Mucosa of descending colon (tissue), 3 donors: Measurements from ENCODE around the gene SSBP1. TPM values are rescaled to one million over a fixed set of nuclear protein-coding genes. Genes with fewer than 3 reads are reported as not detected.

Source experiments
- ATAC-seq: fragments of 200-7000 bp; cut with Tn5 transposase; one replicate; pipeline ENCODE4 v1.9.1; 2020; ENCODE audit warnings: mild to moderate bottlenecking, moderate library complexity
- DNase-seq, 3 donors: peaks; one replicate each; pipeline ENCODE4 v3.0.0-alpha.2; 2020
- H3K36me3 ChIP-seq: fragments of 200-600 bp; one replicate; pipeline ENCODE4 v1.8.0; 2021; ENCODE audit warnings: low read depth, mild to moderate bottlenecking
- H3K4me1 ChIP-seq: fragments of 200-600 bp; one replicate; pipeline ENCODE4 v1.8.0; 2021; ENCODE audit warnings: low read depth, mild to moderate bottlenecking
- H3K4me3 ChIP-seq: fragments of 200-600 bp; one replicate; pipeline ENCODE4 v1.8.0; 2021; ENCODE audit warnings: mild to moderate bottlenecking
- H3K9me3 ChIP-seq: fragments of 200-600 bp; one replicate; pipeline ENCODE4 v1.8.0; 2021; ENCODE audit warnings: mild to moderate bottlenecking
- intact Hi-C, 2 donors: fragments of 100-400 bp; cut with DNase I in 1 of 2; cut with micrococcal nuclease in 1 of 2; formaldehyde crosslinking; loops; one replicate each; pipeline versions ENCODE4 v1.11.0 to v1.11.1; 2022; cut with DNase I, micrococcal nuclease
- total RNA-seq, 3 donors: library from RNA; stranded (reverse); fragmentation: NEBNext Ultra II Directional in 2 of 3; extraction: Animal tissue kit (Norgen Biotek cat#: 25700) in 2 of 3; gene quantifications; one replicate each; pipeline versions ENCODE4 v1.2.1 to v1.2.4, GENCODE V29; 2021 to 2023
- TF ChIP-seq, protein P1 (sequence below): fragments of 200-600 bp; IDR thresholded peaks from one replicate; pipeline ENCODE4 v1.8.0; 2022; ENCODE audit warnings: antibody characterized with exemption, mild to moderate bottlenecking
- donor health status: DM: no; HTN: no; CAD: no; lungs with moderate emphysema.
- donor health status: DM: no; HTN: no; CAD: no.
- donor health status: DM: no; HTN: yes; CAD: no.

Gene SSBP1
- total RNA-seq, 3 donors from 2014 or later = 67.3 to 96.4 (median 81.6) TPM

DNA sequence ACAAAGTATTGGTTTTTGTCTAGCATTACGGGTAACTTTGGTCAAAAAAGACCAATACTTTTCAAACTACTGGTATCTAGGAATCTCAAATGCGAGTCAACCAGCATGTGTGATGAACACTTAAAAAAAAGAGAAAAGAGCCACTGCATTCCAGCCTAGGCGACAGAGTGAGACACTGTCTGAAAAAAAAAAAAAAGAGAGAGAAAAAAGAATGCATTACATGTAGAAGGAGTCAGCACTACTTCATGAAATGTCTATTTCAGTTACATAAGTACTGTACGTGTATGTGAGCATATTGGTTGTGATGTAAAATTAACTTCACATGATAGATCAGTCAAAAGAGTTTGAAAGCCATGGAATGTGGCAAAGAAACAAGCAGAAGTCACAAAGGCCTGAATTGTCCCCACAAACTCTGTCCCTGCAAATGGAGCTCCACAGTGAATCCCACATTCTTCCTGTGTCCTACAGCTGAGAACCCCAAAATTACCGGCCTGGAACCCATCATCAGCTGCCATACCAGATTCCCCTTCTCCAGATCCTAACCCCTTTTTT, 37.8 kb upstream of the SSBP1 start:
- intact Hi-C loops = loop anchor here in 1 of 2 donors (5.0 kb wide), 1 partner anchor 37 kb away; the partner anchor contains the start of gene SSBP1
- no peaks in the 10 kb centered on the region for H3K9me3 ChIP-seq
- H3K4me3 ChIP-seq = no peak overlapping the region
- DNase-seq (no peak), ATAC-seq (no peak)
- no peaks in the 10 kb centered on the region for H3K36me3 ChIP-seq
- TF ChIP-seq, protein P1, sequence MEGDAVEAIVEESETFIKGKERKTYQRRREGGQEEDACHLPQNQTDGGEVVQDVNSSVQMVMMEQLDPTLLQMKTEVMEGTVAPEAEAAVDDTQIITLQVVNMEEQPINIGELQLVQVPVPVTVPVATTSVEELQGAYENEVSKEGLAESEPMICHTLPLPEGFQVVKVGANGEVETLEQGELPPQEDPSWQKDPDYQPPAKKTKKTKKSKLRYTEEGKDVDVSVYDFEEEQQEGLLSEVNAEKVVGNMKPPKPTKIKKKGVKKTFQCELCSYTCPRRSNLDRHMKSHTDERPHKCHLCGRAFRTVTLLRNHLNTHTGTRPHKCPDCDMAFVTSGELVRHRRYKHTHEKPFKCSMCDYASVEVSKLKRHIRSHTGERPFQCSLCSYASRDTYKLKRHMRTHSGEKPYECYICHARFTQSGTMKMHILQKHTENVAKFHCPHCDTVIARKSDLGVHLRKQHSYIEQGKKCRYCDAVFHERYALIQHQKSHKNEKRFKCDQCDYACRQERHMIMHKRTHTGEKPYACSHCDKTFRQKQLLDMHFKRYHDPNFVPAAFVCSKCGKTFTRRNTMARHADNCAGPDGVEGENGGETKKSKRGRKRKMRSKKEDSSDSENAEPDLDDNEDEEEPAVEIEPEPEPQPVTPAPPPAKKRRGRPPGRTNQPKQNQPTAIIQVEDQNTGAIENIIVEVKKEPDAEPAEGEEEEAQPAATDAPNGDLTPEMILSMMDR = no peak
- peaks cover 30% of the 10 kb centered on the region for H3K4me1 ChIP-seq

DNA sequence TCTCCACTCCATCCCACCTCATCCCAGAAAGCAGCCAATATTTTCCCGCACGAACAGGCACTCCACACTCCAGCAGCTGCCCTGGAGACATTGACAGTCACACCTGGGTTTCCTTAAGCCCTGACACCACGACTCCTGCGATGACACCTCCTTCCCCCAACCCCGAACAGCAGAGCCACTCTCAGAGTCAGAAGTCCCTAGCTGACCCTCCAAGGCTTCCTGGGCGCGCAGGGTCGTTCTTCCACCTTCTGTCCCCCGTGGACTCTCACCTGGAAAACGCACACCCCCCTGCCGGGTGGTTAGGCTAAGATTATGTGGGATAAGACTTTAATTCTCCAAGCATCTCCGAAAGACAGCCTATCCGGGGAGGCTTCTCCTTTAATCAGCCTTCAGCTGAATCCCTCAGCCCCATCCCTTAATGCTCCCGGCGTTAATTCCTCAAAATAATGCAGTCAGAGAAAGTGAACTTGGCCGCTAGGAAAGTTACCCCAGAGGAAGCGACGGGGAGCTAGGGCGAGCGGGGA, 37.2 kb upstream of the SSBP1 start:
- intact Hi-C loops = loop anchor here in 1 of 2 donors (5.0 kb wide), 1 partner anchor 36 kb away; the partner anchor contains the start of gene SSBP1
- Histone ChIP-seq H3K4me1 (peaks cover 28% of the 10 kb centered on the region), H3K9me3 (no peaks in the 10 kb centered on the region), H3K36me3 (no peaks in the 10 kb centered on the region), H3K4me3 (no peak overlapping the region)
- TF ChIP-seq, protein P1 = no peak
- DNase-seq = peak in 2 of 3 donors; percentile 35 to 55
- peak; percentile 5 for ATAC-seq

DNA sequence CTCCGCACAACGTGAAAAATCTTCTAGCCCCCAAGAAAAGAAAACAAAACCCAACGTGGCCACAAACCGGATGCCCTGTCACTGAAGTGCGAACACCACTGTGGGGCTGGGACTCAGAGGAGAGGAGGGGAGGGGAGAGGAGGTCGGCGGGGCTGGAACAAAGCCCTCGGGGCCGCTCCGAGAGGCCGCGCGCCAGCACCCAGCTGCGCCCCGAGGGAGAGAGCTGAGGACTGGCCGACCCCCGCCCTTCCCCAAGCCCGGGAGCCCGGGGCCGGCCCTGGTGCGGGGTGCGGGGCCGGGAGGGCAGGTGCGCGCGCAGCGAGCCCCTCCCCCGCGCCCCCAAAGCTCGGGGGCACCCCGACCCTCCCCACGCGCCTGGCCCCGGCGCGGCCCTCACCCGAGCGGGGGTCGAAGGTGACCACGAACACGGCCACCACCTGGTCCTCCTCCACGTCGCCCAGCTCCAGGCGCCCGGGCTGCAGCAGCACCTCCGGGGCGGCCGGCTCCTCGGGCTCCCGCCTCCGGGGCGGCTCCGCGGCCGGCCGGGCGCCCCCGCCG, 36.6 kb upstream of the SSBP1 start:
- peak; percentile 59 to 72 (median 66) for DNase-seq
- peaks cover 28% of the 10 kb centered on the region for H3K4me1 ChIP-seq
- H3K4me3 ChIP-seq = peak overlapping the region; percentile 77
- TF ChIP-seq, protein P1 = no peak
- no peaks in the 10 kb centered on the region for H3K9me3 ChIP-seq
- intact Hi-C loops = loop anchor here in 1 of 2 donors (5.0 kb wide), 1 partner anchor 36 kb away; the partner anchor contains the start of gene SSBP1
- H3K36me3 ChIP-seq = no peaks in the 10 kb centered on the region
- ATAC-seq = peak; percentile 73

DNA sequence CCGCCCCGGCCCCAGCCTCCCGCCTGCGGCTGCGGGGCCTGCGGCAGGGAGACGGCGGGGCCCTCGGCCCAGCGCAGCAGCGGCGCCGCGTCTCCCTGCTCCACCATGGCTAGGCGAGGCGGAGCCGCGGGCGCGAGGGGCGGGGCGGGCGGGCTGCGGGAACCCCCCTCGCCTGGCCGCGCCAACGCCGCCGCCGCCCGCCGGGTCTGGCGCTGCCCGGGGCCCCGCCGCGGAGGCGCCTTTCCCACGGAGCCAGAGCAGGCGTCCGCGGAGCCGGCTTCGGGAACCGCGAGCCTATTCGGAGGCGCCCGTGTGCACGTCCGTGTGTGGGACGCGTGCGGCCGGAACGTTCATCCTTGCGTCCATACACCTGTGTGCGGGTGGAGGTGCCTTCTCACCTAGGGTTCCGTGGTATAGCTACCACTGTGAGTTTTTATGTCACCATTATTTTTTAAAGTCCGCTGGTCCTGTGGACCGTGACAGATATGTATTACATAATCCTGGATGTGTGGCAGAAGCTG, 36.1 kb upstream of the SSBP1 start, which contains the start of gene DENND11:
Gene DENND11, minus strand, starts transcription at position 120 of the 521 bp plus-strand sequence. Its CDS starts 13 bp downstream, at position 107.
- peak; percentile 75 for ATAC-seq
- H3K4me1 ChIP-seq = peaks cover 28% of the 10 kb centered on the region
- peak within 1 kb of the TSS; percentile 77 for H3K4me3 ChIP-seq
- no peaks in the 10 kb centered on the region for H3K36me3 ChIP-seq
- no peaks in the 10 kb centered on the region for H3K9me3 ChIP-seq
- peak; percentile 63 to 75 (median 66) for DNase-seq
- intact Hi-C loops = loop anchor here in 1 of 2 donors (5.0 kb wide), 1 partner anchor 35 kb away; the partner anchor contains the start of gene SSBP1
- TF ChIP-seq, protein P1 = no peak

DNA sequence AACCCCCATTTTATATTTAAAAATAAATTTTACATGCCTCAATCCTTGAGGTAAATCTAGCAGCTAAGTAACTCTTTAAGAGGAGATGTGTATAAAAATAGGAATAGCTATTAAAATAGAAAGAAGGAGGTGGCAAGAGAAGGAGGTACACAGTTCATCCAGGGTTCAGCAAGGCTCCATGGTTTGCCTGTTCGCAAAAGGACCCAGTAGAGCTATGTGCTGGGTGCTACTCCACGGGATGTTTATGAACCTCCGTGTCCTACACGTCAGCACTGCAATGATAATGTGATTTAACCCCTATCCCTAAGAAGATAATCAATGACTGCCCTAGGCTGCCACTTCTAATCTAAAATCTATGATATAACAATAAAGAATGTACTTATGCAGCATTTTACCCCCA, 35.3 kb upstream of the SSBP1 start:
- ATAC-seq (no peak), DNase-seq (no peak)
- Histone ChIP-seq H3K9me3 (no peaks in the 10 kb centered on the region), H3K4me3 (no peak overlapping the region), H3K4me1 (peaks cover 28% of the 10 kb centered on the region), H3K36me3 (no peaks in the 10 kb centered on the region)
- intact Hi-C loops = loop anchor here in 1 of 2 donors (5.0 kb wide), 1 partner anchor 34 kb away; the partner anchor contains the start of gene SSBP1
- TF ChIP-seq, protein P1 = no peak
